HG03439 (cell line): ENCODE data around the gene KCNQ4.
A peak's percentile ranks its signal among the peaks of the same experiment; 100 is the strongest.

ENCODE experiments used
- ATAC-seq: cut with Tn5 transposase; IDR thresholded peaks from one replicate; pipeline ENCODE4 v1.9.1; 2021; ENCODE audit warnings: mild to moderate bottlenecking, moderate library complexity; ENCODE audit not compliant: unreplicated experiment

Gene KCNQ4

GRCh38 chr1:40794974-40795715 is 11.6 kb downstream of the KCNQ4 start:
- no peak for ATAC-seq

- no peak for ATAC-seq
These were observed 12.4 kb downstream of the KCNQ4 start for GRCh38 chr1:40795811-40796586.

- no peak for ATAC-seq
These were observed 13.5 kb downstream of the KCNQ4 start for GRCh38 chr1:40796939-40797667.

- no peak for ATAC-seq
These were observed 14.1 kb downstream of the KCNQ4 start for GRCh38 chr1:40797668-40798010.

GRCh38 chr1:40798366-40799281 is 15.0 kb downstream of the KCNQ4 start:
- no peak for ATAC-seq

GRCh38 chr1:40799351-40799867 is 15.8 kb downstream of the KCNQ4 start:
- ATAC-seq, result no peak

- no peak for ATAC-seq
These were observed 18.1 kb downstream of the KCNQ4 start for GRCh38 chr1:40801742-40802077.

- ATAC-seq, result peak; percentile 58
These were observed 18.6 kb downstream of the KCNQ4 start for GRCh38 chr1:40802078-40802741.

GRCh38 chr1:40802742-40803113 is 19.1 kb downstream of the KCNQ4 start:
- ATAC-seq, result no peak

- ATAC-seq, result no peak
These were observed 19.9 kb downstream of the KCNQ4 start for GRCh38 chr1:40803447-40803846.

- ATAC-seq, result no peak
These were observed 20.3 kb downstream of the KCNQ4 start for GRCh38 chr1:40803902-40804301.

GRCh38 chr1:40806240-40806639 is 22.7 kb downstream of the KCNQ4 start:
- ATAC-seq, result no peak

- ATAC-seq, result no peak
These were observed 23.4 kb downstream of the KCNQ4 start for GRCh38 chr1:40806731-40807695.

GRCh38 chr1:40808002-40808401 is 24.4 kb downstream of the KCNQ4 start:
- no peak for ATAC-seq

- ATAC-seq, result no peak
These were observed 24.9 kb downstream of the KCNQ4 start for GRCh38 chr1:40808444-40808843.

GRCh38 chr1:40808909-40809308 is 25.3 kb downstream of the KCNQ4 start:
- ATAC-seq, result no peak

GRCh38 chr1:40810927-40811326 is 27.3 kb downstream of the KCNQ4 start:
- ATAC-seq, result no peak

GRCh38 chr1:40815420-40815819 is 31.8 kb downstream of the KCNQ4 start:
- no peak for ATAC-seq

GRCh38 chr1:40817791-40818263 is 34.2 kb downstream of the KCNQ4 start:
- ATAC-seq, result no peak
